Measurements from ENCODE around the gene SNX14. TPM values are rescaled to one million over a fixed set of nuclear protein-coding genes. Genes with fewer than 3 reads are reported as not detected.

The SNX14 gene
- total and polyA plus RNA-seq, 4 donors: 45.9 to 171 (median 91.3) TPM

- H3K9ac ChIP-seq (ENCODE audit: insufficient read depth in 1 of 2, low read length in 2 of 2): no peak overlapping the region
- H3K36me3 ChIP-seq (ENCODE audit: control insufficient read depth in 4 of 4, insufficient read depth in 4 of 4, low read length in 4 of 4): no peaks in the 10 kb centered on the region
- no peak for ATAC-seq (ENCODE audit: insufficient read depth, low FRiP score)
- no peak overlapping the region for H3K27ac ChIP-seq (ENCODE audit: low read depth in 1 of 2, low read length in 1 of 2)
- no peak overlapping the region for H3K4me3 ChIP-seq
- H3K27me3 ChIP-seq (ENCODE audit: control insufficient read depth in 3 of 3, insufficient read depth in 3 of 3, low read length in 2 of 3): no peaks in the 10 kb centered on the region
- WGBS, 2 donors: 39 to 43% methylated on average over 2 of the region's 2 CpGs
- TF ChIP-seq, protein P1, sequence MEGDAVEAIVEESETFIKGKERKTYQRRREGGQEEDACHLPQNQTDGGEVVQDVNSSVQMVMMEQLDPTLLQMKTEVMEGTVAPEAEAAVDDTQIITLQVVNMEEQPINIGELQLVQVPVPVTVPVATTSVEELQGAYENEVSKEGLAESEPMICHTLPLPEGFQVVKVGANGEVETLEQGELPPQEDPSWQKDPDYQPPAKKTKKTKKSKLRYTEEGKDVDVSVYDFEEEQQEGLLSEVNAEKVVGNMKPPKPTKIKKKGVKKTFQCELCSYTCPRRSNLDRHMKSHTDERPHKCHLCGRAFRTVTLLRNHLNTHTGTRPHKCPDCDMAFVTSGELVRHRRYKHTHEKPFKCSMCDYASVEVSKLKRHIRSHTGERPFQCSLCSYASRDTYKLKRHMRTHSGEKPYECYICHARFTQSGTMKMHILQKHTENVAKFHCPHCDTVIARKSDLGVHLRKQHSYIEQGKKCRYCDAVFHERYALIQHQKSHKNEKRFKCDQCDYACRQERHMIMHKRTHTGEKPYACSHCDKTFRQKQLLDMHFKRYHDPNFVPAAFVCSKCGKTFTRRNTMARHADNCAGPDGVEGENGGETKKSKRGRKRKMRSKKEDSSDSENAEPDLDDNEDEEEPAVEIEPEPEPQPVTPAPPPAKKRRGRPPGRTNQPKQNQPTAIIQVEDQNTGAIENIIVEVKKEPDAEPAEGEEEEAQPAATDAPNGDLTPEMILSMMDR (IDR thresholded peaks at IDR 0.05; ENCODE audit: control extremely low read depth, extremely low read depth): no peak
- DNase-seq: no peak
- H3K4me1 ChIP-seq (ENCODE audit: control insufficient read depth in 5 of 5, insufficient read depth in 5 of 5, low read length in 5 of 5): peaks cover 0 to 14% (median 0%) of the 10 kb centered on the region in 5 donors
- H3K9me3 ChIP-seq (ENCODE audit: control insufficient read depth in 4 of 4, insufficient read depth in 3 of 4, low read length in 3 of 4): peaks cover 0 to 2% (median 0%) of the 10 kb centered on the region in 4 donors
Measured at GRCh38 chr6:85458184-85458583, 135.5 kb downstream of the SNX14 start.

DNA sequence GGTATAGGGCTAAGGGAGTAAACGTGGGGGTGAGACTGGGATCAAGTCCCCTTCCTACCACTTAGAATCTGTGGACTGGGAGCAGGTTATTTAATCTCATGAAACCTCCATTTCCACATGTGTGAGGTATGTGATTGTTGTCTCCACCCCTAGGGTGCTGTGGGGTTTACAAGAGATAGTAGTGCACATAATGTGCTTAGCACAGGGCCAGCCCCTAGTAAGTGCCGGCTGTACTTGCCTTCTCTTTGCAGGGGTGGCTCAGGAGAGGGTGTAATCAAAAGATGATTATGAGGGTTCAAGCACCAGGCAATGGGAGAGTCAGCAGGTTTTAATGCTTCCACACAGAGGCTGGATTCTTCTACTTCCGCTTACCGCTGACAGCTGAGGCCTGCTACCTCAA, 136.9 kb downstream of the SNX14 start:
- Histone ChIP-seq H3K9ac (ENCODE audit: insufficient read depth in 1 of 2, low read length in 2 of 2) (no peak overlapping the region), H3K4me1 (ENCODE audit: control insufficient read depth in 5 of 5, insufficient read depth in 5 of 5, low read length in 5 of 5) (peaks cover 0 to 10% (median 0%) of the 10 kb centered on the region in 5 donors), H3K36me3 (ENCODE audit: control insufficient read depth in 4 of 4, insufficient read depth in 4 of 4, low read length in 4 of 4) (no peaks in the 10 kb centered on the region), H3K4me3 (no peak overlapping the region), H3K27ac (ENCODE audit: low read depth in 1 of 2, low read length in 1 of 2) (no peak overlapping the region), H3K9me3 (ENCODE audit: control insufficient read depth in 4 of 4, insufficient read depth in 3 of 4, low read length in 3 of 4) (no peaks in the 10 kb centered on the region), H3K27me3 (ENCODE audit: control insufficient read depth in 3 of 3, insufficient read depth in 3 of 3, low read length in 2 of 3) (peaks cover 0 to 3% (median 3%) of the 10 kb centered on the region in 3 donors)
- TF ChIP-seq, protein P1 (IDR thresholded peaks at IDR 0.05; ENCODE audit: control extremely low read depth, extremely low read depth): no peak
- no peak for ATAC-seq (ENCODE audit: insufficient read depth, low FRiP score)
- no peak for DNase-seq
- WGBS, 2 donors: 93 to 96% methylated on average over 4 of the region's 4 CpGs

Other genes with a start within 250 kb of the SNX14 start
- 10 to 100 TPM; 13.5 to 13.9 TPM for gene NT5E, start 143.8 kb downstream of the SNX14 start, total RNA-seq
- 1 to 10 TPM; 3.2 to 3.4 TPM for gene NT5E, start 143.8 kb downstream of the SNX14 start, polyA plus RNA-seq
- gene SYNCRIP, start 49.0 kb upstream of the SNX14 start, total RNA-seq: 10 to 100 TPM; 72.6 to 84.5 TPM
- 10 to 100 TPM; 35.4 to 55.1 TPM for gene SYNCRIP, start 49.0 kb upstream of the SNX14 start, polyA plus RNA-seq

Data from lung (tissue), 12 donors.